Neural progenitor cell (in vitro differentiated cells): ENCODE measurements around the gene CCNB1IP1. TPM values are rescaled to one million over a fixed set of nuclear protein-coding genes. Genes with fewer than 3 reads are reported as not detected.

ENCODE experiments used
- DNase-seq: peaks from one replicate; pipeline ENCODE4 v3.0.0-alpha.2; 2016; ENCODE audit warnings: low spot score
- H2AFZ ChIP-seq: fragments of 200-600 bp; sonication (generic); replicated peaks from 2 replicates; pipeline ENCODE4 v1.6.1; 2016; ENCODE audit warnings: antibody characterized with exemption
- H3F3A ChIP-seq: fragments of 200-600 bp; sonication (generic); 2 replicates; pipeline ENCODE4 v1.6.1; 2016; ENCODE audit warnings: antibody characterized with exemption, low read depth
- H3K27ac ChIP-seq: fragments of 200-600 bp; sonication (generic); 2 replicates; pipeline ENCODE4 v1.5.1; 2016; ENCODE audit warnings: mild to moderate bottlenecking
- H3K27me3 ChIP-seq: fragments of 200-600 bp; sonication (generic); 2 replicates; pipeline ENCODE4 v1.6.1; 2016; ENCODE audit warnings: mild to moderate bottlenecking, moderate library complexity
- H3K36me3 ChIP-seq: fragments of 200-600 bp; sonication (generic); 2 replicates; pipeline ENCODE4 v1.5.1; 2016
- H3K4me1 ChIP-seq: fragments of 200-600 bp; sonication (generic); 2 replicates; pipeline ENCODE4 v1.6.1; 2016; ENCODE audit warnings: mixed run types
- H3K4me2 ChIP-seq: fragments of 200-600 bp; sonication (generic); 2 replicates; pipeline ENCODE4 v1.6.1; 2016
- H3K4me3 ChIP-seq: fragments of 200-600 bp; sonication (generic); 2 replicates; pipeline ENCODE4 v1.5.1; 2016
- H3K79me2 ChIP-seq: fragments of 200-600 bp; sonication (generic); 2 replicates; pipeline ENCODE4 v1.6.1; 2016; ENCODE audit warnings: low read depth
- H3K9ac ChIP-seq: fragments of 200-600 bp; sonication (generic); 2 replicates; pipeline ENCODE4 v1.6.1; 2016
- H3K9me3 ChIP-seq: fragments of 200-600 bp; sonication (generic); 2 replicates; pipeline ENCODE4 v1.5.1; 2016; ENCODE audit warnings: low read depth
- H4K20me1 ChIP-seq: fragments of 200-600 bp; sonication (generic); 2 replicates; pipeline ENCODE4 v1.6.1; 2016; ENCODE audit warnings: low read depth
- H3K27ac Mint-ChIP-seq: 3 replicates; pipeline ENCODE4 v1.8.0; 2021; ENCODE audit warnings: mixed read lengths
- H3K27me3 Mint-ChIP-seq: 2 replicates; pipeline ENCODE4 v1.8.0; 2022; ENCODE audit warnings: low read depth, mild to moderate bottlenecking, inconsistent platforms, moderate library complexity, mixed read lengths; ENCODE audit not compliant: insufficient read depth
- H3K36me3 Mint-ChIP-seq: 3 replicates; pipeline ENCODE4 v1.8.0; 2021; ENCODE audit warnings: mixed read lengths
- H3K4me1 Mint-ChIP-seq: 3 replicates; pipeline ENCODE4 v1.8.0; 2021; ENCODE audit warnings: mixed read lengths
- H3K4me3 Mint-ChIP-seq: 3 replicates; pipeline ENCODE4 v1.8.0; 2021; ENCODE audit warnings: mild to moderate bottlenecking, moderate library complexity, mixed read lengths
- H3K9me3 Mint-ChIP-seq: 3 replicates; pipeline ENCODE4 v1.8.0; 2020; ENCODE audit warnings: mixed read lengths
- EZH2 ChIP-seq: fragments of 200-600 bp; sonication (generic); IDR thresholded peaks from 2 replicates; pipeline ENCODE4 v1.6.1; 2017; ENCODE audit warnings: antibody characterized with exemption, mild to moderate bottlenecking, moderate library complexity
- EZH2phosphoT487 ChIP-seq: fragments of 200-600 bp; sonication (generic); IDR thresholded peaks from 2 replicates; pipeline ENCODE4 v1.6.1; 2017; ENCODE audit warnings: antibody characterized with exemption
- total RNA-seq: library from RNA; depleted of rRNA; stranded (reverse); fragments of >200 nt; gene quantifications from 2 replicates; pipeline ENCODE4 v1.2.3, GENCODE V29; 2015; ENCODE audit warnings: low replicate concordance
- TF ChIP-seq, protein P1 (sequence below): fragments of 200-600 bp; sonication (generic); IDR thresholded peaks from 2 replicates; pipeline ENCODE4 v1.5.1; 2017; ENCODE audit warnings: antibody characterized with exemption, mild to moderate bottlenecking

Gene CCNB1IP1
- total RNA-seq, 1 donor from 2014 or later, result 279 TPM

DNA sequence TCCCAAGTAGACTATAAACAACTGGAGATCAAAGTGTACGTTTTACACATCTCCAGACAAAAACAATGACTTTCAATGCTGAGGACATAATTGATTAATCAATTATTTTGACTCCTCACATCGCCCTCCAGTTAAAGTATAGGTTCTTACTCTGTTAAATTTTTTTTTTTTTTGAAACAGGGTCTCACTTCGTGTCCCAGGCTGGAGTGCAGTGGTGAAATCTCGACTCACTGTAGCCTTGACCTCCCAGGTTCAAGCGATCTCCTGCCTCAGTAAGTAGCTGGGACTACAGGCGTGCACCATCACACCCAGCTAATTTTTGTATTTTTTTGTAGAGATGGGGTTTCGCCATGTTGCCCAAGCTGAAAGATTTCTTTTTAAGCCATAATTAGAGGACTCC is 938 bp upstream of the CCNB1IP1 start:
- H4K20me1 ChIP-seq, result peaks cover 27% of the 10 kb centered on the region
- H3K36me3 Mint-ChIP-seq, result peaks cover 1% of the 10 kb centered on the region
- H3K27me3 ChIP-seq, result no peaks in the 10 kb centered on the region
- peaks cover 21% of the 10 kb centered on the region for H3K4me1 Mint-ChIP-seq
- peaks cover 46% of the 10 kb centered on the region for H3K79me2 ChIP-seq
- no peak overlapping the region for H3K27ac ChIP-seq
- H3K4me3 ChIP-seq, result no peak overlapping the region
- H3K4me2 ChIP-seq, result no peak overlapping the region
- peaks cover 5% of the 10 kb centered on the region for H3K27me3 Mint-ChIP-seq
- no peak overlapping the region for H2AFZ ChIP-seq
- no peak overlapping the region for H3K9ac ChIP-seq
- H3F3A ChIP-seq, result peaks cover 21% of the 10 kb centered on the region
- H3K9me3 Mint-ChIP-seq, result no peaks in the 10 kb centered on the region
- no peaks in the 10 kb centered on the region for H3K9me3 ChIP-seq
- TF ChIP-seq, protein P1, sequence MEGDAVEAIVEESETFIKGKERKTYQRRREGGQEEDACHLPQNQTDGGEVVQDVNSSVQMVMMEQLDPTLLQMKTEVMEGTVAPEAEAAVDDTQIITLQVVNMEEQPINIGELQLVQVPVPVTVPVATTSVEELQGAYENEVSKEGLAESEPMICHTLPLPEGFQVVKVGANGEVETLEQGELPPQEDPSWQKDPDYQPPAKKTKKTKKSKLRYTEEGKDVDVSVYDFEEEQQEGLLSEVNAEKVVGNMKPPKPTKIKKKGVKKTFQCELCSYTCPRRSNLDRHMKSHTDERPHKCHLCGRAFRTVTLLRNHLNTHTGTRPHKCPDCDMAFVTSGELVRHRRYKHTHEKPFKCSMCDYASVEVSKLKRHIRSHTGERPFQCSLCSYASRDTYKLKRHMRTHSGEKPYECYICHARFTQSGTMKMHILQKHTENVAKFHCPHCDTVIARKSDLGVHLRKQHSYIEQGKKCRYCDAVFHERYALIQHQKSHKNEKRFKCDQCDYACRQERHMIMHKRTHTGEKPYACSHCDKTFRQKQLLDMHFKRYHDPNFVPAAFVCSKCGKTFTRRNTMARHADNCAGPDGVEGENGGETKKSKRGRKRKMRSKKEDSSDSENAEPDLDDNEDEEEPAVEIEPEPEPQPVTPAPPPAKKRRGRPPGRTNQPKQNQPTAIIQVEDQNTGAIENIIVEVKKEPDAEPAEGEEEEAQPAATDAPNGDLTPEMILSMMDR, result no peak
- no peak for TF ChIP-seq EZH2phosphoT487
- no peak for TF ChIP-seq EZH2
- no peak overlapping the region for H3K27ac Mint-ChIP-seq
- H3K36me3 ChIP-seq, result no peaks in the 10 kb centered on the region
- H3K4me3 Mint-ChIP-seq, result peak overlapping the region; percentile 97
- H3K4me1 ChIP-seq, result peaks cover 10% of the 10 kb centered on the region
- no peak for DNase-seq

DNA sequence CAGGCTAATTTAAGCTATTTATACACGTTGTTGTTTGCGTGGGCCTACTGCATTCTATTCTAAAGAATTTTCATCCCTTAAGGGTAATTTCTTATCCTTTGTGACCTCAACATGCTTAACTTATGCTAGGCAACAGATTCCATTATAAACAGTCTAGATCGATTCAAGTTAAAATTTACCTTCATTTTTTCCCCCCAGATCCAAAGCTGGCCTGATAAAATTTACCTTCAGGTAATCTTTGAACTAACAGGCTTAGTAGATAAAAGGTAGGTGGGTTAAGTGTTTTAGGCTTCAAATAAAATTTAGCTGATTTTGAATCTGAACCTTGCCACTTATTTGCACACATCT is 389 bp upstream of the CCNB1IP1 start:
- Histone ChIP-seq H3K27ac (no peak overlapping the region), H3K27me3 (no peaks in the 10 kb centered on the region), H3K4me3 (peak overlapping the region; percentile 85), H3F3A (peaks cover 26% of the 10 kb centered on the region), H4K20me1 (peaks cover 32% of the 10 kb centered on the region), H3K4me1 (peaks cover 10% of the 10 kb centered on the region), H3K79me2 (peaks cover 52% of the 10 kb centered on the region), H3K9ac (no peak overlapping the region), H3K36me3 (no peaks in the 10 kb centered on the region), H3K9me3 (no peaks in the 10 kb centered on the region), H3K4me2 (peak overlapping the region; percentile 98), H2AFZ (peak overlapping the region; percentile 83)
- peaks cover 5% of the 10 kb centered on the region for H3K27me3 Mint-ChIP-seq
- no peak for DNase-seq
- H3K4me3 Mint-ChIP-seq, result peak overlapping the region; percentile 97
- TF ChIP-seq EZH2phosphoT487, result no peak
- TF ChIP-seq EZH2, result no peak
- TF ChIP-seq, protein P1, result no peak
- no peak overlapping the region for H3K27ac Mint-ChIP-seq
- H3K9me3 Mint-ChIP-seq, result no peaks in the 10 kb centered on the region
- peaks cover 21% of the 10 kb centered on the region for H3K4me1 Mint-ChIP-seq
- peaks cover 1% of the 10 kb centered on the region for H3K36me3 Mint-ChIP-seq

DNA sequence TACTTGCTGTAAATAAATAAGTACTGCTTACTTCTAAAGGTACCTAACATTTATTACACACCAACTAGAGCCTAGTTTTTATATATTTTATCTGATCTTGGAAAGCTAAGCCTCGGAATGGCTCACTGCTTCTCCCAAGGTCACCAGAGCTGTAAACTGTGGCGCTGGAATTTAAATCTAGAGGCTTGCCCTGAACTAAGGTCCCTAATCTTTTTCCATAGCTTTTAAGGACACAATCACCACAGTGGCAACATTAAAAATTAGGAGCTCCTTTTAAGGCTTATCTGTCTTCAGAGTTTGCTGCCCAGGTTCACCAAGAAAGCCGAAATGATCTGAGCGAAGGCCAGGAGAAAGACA is 670 bp downstream of the CCNB1IP1 start:
- Histone ChIP-seq H3K4me3 (peak overlapping the region; percentile 85), H3K36me3 (no peaks in the 10 kb centered on the region), H3K79me2 (peaks cover 62% of the 10 kb centered on the region), H3K4me1 (peaks cover 10% of the 10 kb centered on the region), H3K9ac (peak overlapping the region; percentile 53), H3K9me3 (no peaks in the 10 kb centered on the region), H3K27ac (peak overlapping the region; percentile 64), H3F3A (peaks cover 33% of the 10 kb centered on the region), H3K27me3 (no peaks in the 10 kb centered on the region), H2AFZ (peak overlapping the region; percentile 83), H3K4me2 (peak overlapping the region; percentile 98), H4K20me1 (peaks cover 41% of the 10 kb centered on the region)
- Mint-ChIP-seq H3K27ac (peak overlapping the region; percentile 95), H3K4me3 (peak overlapping the region; percentile 97), H3K9me3 (no peaks in the 10 kb centered on the region), H3K27me3 (peaks cover 5% of the 10 kb centered on the region), H3K36me3 (peaks cover 1% of the 10 kb centered on the region), H3K4me1 (peaks cover 23% of the 10 kb centered on the region)
- peak; percentile 22 for DNase-seq
- TF ChIP-seq, protein P1, result no peak
- TF ChIP-seq EZH2phosphoT487 (no peak), EZH2 (no peak)
